GM23338 (cell line): Measurements from ENCODE around the gene KCNH5. TPM values are rescaled to one million over a fixed set of nuclear protein-coding genes. Genes with fewer than 3 reads are reported as not detected.

ENCODE experiments used
- ATAC-seq: fragments of 200-7000 bp; cut with Tn5 transposase; 3 replicates; pipeline ENCODE4 v1.9.1; 2020
- DNase-seq: peaks from one replicate; pipeline ENCODE4 v3.0.0-alpha.2; 2015; ENCODE audit warnings: low spot score
- H2AFZ ChIP-seq: fragments of 200-600 bp; sonication (generic); 2 replicates; pipeline ENCODE4 v1.8.0; 2016; ENCODE audit warnings: antibody characterized with exemption, mild to moderate bottlenecking, moderate library complexity
- H3F3A ChIP-seq: fragments of 200-600 bp; sonication (generic); replicated peaks from 2 replicates; pipeline ENCODE4 v1.8.0; 2017; ENCODE audit warnings: antibody characterized with exemption, mixed run types, low read depth
- H3K27ac ChIP-seq: fragments of 200-600 bp; sonication (generic); 2 replicates; pipeline ENCODE4 v1.6.1; 2016; ENCODE audit warnings: low read depth
- H3K27me3 ChIP-seq: fragments of 200-600 bp; sonication (generic); 2 replicates; pipeline ENCODE4 v1.8.0; 2016; ENCODE audit warnings: mild to moderate bottlenecking, mixed run types, moderate library complexity; ENCODE audit not compliant: insufficient read depth
- H3K36me3 ChIP-seq: fragments of 200-600 bp; sonication (generic); 2 replicates; pipeline ENCODE4 v1.8.0; 2016; ENCODE audit warnings: mild to moderate bottlenecking; ENCODE audit not compliant: insufficient read depth
- H3K4me1 ChIP-seq: fragments of 200-600 bp; sonication (generic); 2 replicates; pipeline ENCODE4 v1.8.0; 2016; ENCODE audit warnings: mild to moderate bottlenecking, moderate library complexity; ENCODE audit not compliant: insufficient read depth
- H3K4me2 ChIP-seq: fragments of 200-600 bp; sonication (generic); 2 replicates; pipeline ENCODE4 v1.7.1; 2017; ENCODE audit warnings: mixed run types
- H3K4me3 ChIP-seq: fragments of 200-600 bp; sonication (generic); 2 replicates; pipeline ENCODE4 v1.6.1; 2016; ENCODE audit warnings: mixed run types
- H3K79me2 ChIP-seq: fragments of 200-600 bp; sonication (generic); replicated peaks from 2 replicates; pipeline ENCODE4 v1.8.0; 2017; ENCODE audit warnings: mild to moderate bottlenecking; ENCODE audit not compliant: insufficient read depth
- H3K9me2 ChIP-seq: fragments of 200-600 bp; sonication (generic); 2 replicates; pipeline ENCODE4 v1.8.0; 2017; ENCODE audit not compliant: insufficient read depth
- H4K20me1 ChIP-seq: fragments of 200-600 bp; sonication (generic); replicated peaks from 2 replicates; pipeline ENCODE4 v1.8.0; 2017; ENCODE audit warnings: mild to moderate bottlenecking; ENCODE audit not compliant: insufficient read depth
- H3K27ac Mint-ChIP-seq: 2 replicates; pipeline ENCODE4 v1.8.0; 2020; ENCODE audit warnings: inconsistent platforms, mild to moderate bottlenecking, moderate library complexity, mixed read lengths
- H3K27me3 Mint-ChIP-seq: 3 replicates; pipeline ENCODE4 v1.8.0; 2022; ENCODE audit warnings: low read depth, mild to moderate bottlenecking, moderate library complexity, mixed read lengths, inconsistent platforms; ENCODE audit not compliant: insufficient read depth, poor library complexity
- H3K36me3 Mint-ChIP-seq: 3 replicates; pipeline ENCODE4 v1.8.0; 2021; ENCODE audit warnings: low read depth, mild to moderate bottlenecking, inconsistent platforms, moderate library complexity, mixed read lengths
- H3K4me1 Mint-ChIP-seq: 3 replicates; pipeline ENCODE4 v1.8.0; 2020; ENCODE audit warnings: mild to moderate bottlenecking, inconsistent platforms, mixed read lengths
- H3K4me3 Mint-ChIP-seq: 3 replicates; pipeline ENCODE4 v1.8.0; 2021; ENCODE audit warnings: moderate library complexity, mild to moderate bottlenecking, inconsistent platforms, mixed read lengths
- H3K9me3 Mint-ChIP-seq: 3 replicates; pipeline ENCODE4 v1.8.0; 2020; ENCODE audit warnings: moderate library complexity, mild to moderate bottlenecking, inconsistent platforms, mixed read lengths
- CREB1 ChIP-seq: fragments of 250-450 bp; sonication (Bioruptor Pico); IDR thresholded peaks from 2 replicates; pipeline ENCODE4 v1.5.0; 2020; ENCODE audit warnings: low read depth, mild to moderate bottlenecking, moderate library complexity
- EZH2 ChIP-seq: fragments of 200-600 bp; sonication (generic); IDR thresholded peaks from one replicate; pipeline ENCODE4 v1.8.0; 2017; ENCODE audit warnings: antibody characterized with exemption, mild to moderate bottlenecking, low read depth; ENCODE audit not compliant: unreplicated experiment
- EZH2phosphoT487 ChIP-seq: fragments of 200-600 bp; sonication (generic); IDR thresholded peaks from one replicate; pipeline ENCODE4 v1.8.1; 2018; ENCODE audit warnings: antibody characterized with exemption; ENCODE audit not compliant: unreplicated experiment
- JUNB ChIP-seq: IDR thresholded peaks from one replicate; pipeline ENCODE4 v1.6.1; 2016; ENCODE audit warnings: antibody characterized with exemption; ENCODE audit not compliant: unreplicated experiment
- NANOG ChIP-seq: IDR thresholded peaks from 2 replicates; pipeline ENCODE4 v1.6.1; 2016; ENCODE audit warnings: antibody characterized with exemption, borderline replicate concordance
- POLR2AphosphoS5 ChIP-seq: IDR thresholded peaks from 2 replicates; pipeline ENCODE4 v1.6.1; 2016; ENCODE audit warnings: antibody characterized with exemption, low read depth
- REST ChIP-seq: IDR thresholded peaks from one replicate; pipeline ENCODE4 v1.6.1; 2018; ENCODE audit warnings: antibody characterized with exemption; ENCODE audit not compliant: unreplicated experiment
- STAT1 ChIP-seq: IDR thresholded peaks from one replicate; pipeline ENCODE4 v1.6.1; 2016; ENCODE audit warnings: antibody characterized with exemption; ENCODE audit not compliant: unreplicated experiment
- ZNF114 ChIP-seq: fragments of 250-450 bp; sonication (Bioruptor Pico); IDR thresholded peaks from 2 replicates; pipeline ENCODE4 v1.5.0; 2020; ENCODE audit warnings: mild to moderate bottlenecking, moderate library complexity
- ZNF331 ChIP-seq: fragments of 250-450 bp; sonication (Bioruptor Pico); IDR thresholded peaks from 2 replicates; pipeline ENCODE4 v1.5.0; 2020; ENCODE audit warnings: low read depth, mild to moderate bottlenecking, moderate library complexity
- ZNF462 ChIP-seq: fragments of 250-450 bp; sonication (Bioruptor Pico); IDR thresholded peaks from 2 replicates; pipeline ENCODE4 v1.5.0; 2020; ENCODE audit warnings: mild to moderate bottlenecking, moderate library complexity
- polyA plus RNA-seq: library from polyadenylated mRNA; unstranded; fragments of >200 nt; fragmentation: Nextera tagmentation; extraction: Ambion mirVana; gene quantifications from 2 replicates; pipeline ENCODE4 v1.2.1, GENCODE V29; 2016
- total RNA-seq: library from RNA; depleted of rRNA; stranded (reverse); fragments of >200 nt; shearing (Covaris generic); gene quantifications from 2 replicates; pipeline ENCODE4 v1.2.3, GENCODE V29; 2014
- TF ChIP-seq, protein P1 (sequence below): IDR thresholded peaks from 2 replicates; pipeline ENCODE4 v1.6.1; 2016; ENCODE audit warnings: antibody characterized with exemption

The KCNH5 gene
- total and polyA plus RNA-seq, 2 experiments from 2014 or later = 0.71 to 0.83 TPM

GRCh38 chr14:62866376-62866775 is 178.9 kb downstream of the KCNH5 start:
- H3K27me3 Mint-ChIP-seq = no peaks in the 10 kb centered on the region
- Histone ChIP-seq H3K27me3 (no peaks in the 10 kb centered on the region), H3K9me2 (peaks cover 3% of the 10 kb centered on the region; the same call in 1 of the 2 replicates), H3K4me3 (no peak overlapping the region), H3K79me2 (no peaks in the 10 kb centered on the region), H2AFZ (no peak overlapping the region), H3K27ac (no peak overlapping the region), H3K4me1 (peaks cover 10% of the 10 kb centered on the region), H3F3A (no peaks in the 10 kb centered on the region), H3K4me2 (no peak overlapping the region), H4K20me1 (no peaks in the 10 kb centered on the region), H3K36me3 (no peaks in the 10 kb centered on the region)
- no peak for ATAC-seq
- no peak overlapping the region for H3K27ac Mint-ChIP-seq
- peaks cover 3% of the 10 kb centered on the region; the same call in 1 of the 3 replicates for H3K9me3 Mint-ChIP-seq
- TF ChIP-seq CREB1 (CRISPR knock-in tag) = no peak
- TF ChIP-seq STAT1 = no peak
- no peak for TF ChIP-seq ZNF114 (CRISPR knock-in tag)
- peaks cover 13% of the 10 kb centered on the region for H3K4me1 Mint-ChIP-seq
- DNase-seq = no peak
- peaks cover 5% of the 10 kb centered on the region; the same call in 1 of the 3 replicates for H3K36me3 Mint-ChIP-seq
- no peak overlapping the region for H3K4me3 Mint-ChIP-seq

- no peak for DNase-seq
- Mint-ChIP-seq H3K27me3 (no peaks in the 10 kb centered on the region), H3K36me3 (peaks cover 6% of the 10 kb centered on the region; the same call in 1 of the 3 replicates), H3K4me3 (no peak overlapping the region), H3K27ac (peak overlapping the region; percentile 66; the same call in 1 of the 2 replicates), H3K9me3 (peaks cover 3% of the 10 kb centered on the region; the same call in 1 of the 3 replicates), H3K4me1 (peaks cover 13% of the 10 kb centered on the region)
- Histone ChIP-seq H3K4me3 (no peak overlapping the region), H3K27me3 (no peaks in the 10 kb centered on the region), H3K27ac (no peak overlapping the region), H2AFZ (no peak overlapping the region), H3K36me3 (no peaks in the 10 kb centered on the region), H4K20me1 (no peaks in the 10 kb centered on the region), H3K9me2 (peaks cover 3% of the 10 kb centered on the region; the same call in 1 of the 2 replicates), H3K79me2 (no peaks in the 10 kb centered on the region), H3F3A (no peaks in the 10 kb centered on the region), H3K4me1 (peaks cover 10% of the 10 kb centered on the region), H3K4me2 (peak overlapping the region; percentile 39; the same call in 1 of the 2 replicates)
- no peak for ATAC-seq
- TF ChIP-seq STAT1 = no peak
- no peak for TF ChIP-seq POLR2AphosphoS5
- no peak for TF ChIP-seq ZNF462
- no peak for TF ChIP-seq ZNF331 (CRISPR knock-in tag)
- no peak for TF ChIP-seq REST
- TF ChIP-seq NANOG = no peak
- TF ChIP-seq EZH2phosphoT487 = no peak
- no peak for TF ChIP-seq EZH2
- TF ChIP-seq, protein P1, sequence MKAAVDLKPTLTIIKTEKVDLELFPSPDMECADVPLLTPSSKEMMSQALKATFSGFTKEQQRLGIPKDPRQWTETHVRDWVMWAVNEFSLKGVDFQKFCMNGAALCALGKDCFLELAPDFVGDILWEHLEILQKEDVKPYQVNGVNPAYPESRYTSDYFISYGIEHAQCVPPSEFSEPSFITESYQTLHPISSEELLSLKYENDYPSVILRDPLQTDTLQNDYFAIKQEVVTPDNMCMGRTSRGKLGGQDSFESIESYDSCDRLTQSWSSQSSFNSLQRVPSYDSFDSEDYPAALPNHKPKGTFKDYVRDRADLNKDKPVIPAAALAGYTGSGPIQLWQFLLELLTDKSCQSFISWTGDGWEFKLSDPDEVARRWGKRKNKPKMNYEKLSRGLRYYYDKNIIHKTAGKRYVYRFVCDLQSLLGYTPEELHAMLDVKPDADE = no peak
- no peak for TF ChIP-seq JUNB
- no peak for TF ChIP-seq CREB1 (CRISPR knock-in tag)
These were observed 180.7 kb downstream of the KCNH5 start for GRCh38 chr14:62864588-62864987.
